GM19452 (cell line): Measurements from ENCODE around the gene VCL.

Experiments
- ATAC-seq: cut with Tn5 transposase; IDR thresholded peaks from one replicate; pipeline ENCODE4 v1.9.1; 2021; ENCODE audit not compliant: unreplicated experiment

VCL gene

DNA sequence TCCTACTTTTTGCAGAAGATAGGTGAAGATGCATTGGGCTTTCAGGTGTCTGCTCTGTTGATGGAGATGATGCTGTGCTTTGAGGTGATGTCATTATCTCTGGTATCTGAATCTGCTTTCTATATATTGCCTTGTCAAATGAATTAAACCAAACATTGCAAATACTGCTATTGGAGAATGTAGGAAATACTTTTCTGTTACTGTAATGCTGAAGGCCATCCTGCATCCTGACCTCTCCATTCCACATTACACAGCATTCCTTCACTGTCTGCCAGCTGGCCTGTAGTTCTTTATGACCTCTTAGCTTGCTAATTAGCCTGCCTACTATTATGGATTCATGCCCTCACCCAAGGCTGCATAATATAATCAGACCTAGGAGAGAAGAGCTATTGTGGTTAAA, 73.2 kb downstream of the VCL start:
- ATAC-seq = no peak

DNA sequence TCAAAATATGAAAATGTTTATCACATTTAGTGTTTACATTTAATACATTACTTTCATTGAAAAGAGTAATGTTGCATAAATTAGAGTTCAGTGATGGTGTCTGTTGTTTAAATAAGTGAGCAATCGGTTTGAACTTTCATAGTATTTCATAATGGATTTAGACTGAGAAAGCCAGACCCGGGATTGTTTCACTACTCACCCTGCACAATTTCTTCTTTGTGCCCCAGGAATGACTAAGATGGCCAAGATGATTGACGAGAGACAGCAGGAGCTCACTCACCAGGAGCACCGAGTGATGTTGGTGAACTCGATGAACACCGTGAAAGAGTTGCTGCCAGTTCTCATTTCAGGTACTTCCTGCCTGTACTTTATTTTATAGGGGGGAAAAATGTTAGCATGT, 74.6 kb downstream of the VCL start:
- no peak for ATAC-seq

DNA sequence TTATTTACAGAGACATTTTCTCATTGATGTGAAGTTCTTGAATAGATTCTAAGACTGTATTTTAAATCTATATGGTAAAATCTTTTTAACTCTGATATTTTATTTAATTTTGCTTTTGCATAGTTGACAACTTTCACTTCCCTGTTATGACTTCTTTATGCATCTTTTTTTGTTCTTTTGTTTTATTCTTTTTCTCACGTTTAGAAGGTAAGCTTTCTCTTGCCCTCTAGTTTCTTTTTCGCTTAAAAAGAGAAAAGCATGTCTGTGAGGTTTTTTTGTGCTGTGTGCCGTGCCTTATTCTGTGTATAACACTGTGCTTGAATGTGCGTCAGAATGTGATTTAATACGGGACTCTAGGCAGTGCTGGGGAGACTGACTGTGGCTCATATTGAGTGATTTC, 78.0 kb downstream of the VCL start:
- ATAC-seq = no peak

DNA sequence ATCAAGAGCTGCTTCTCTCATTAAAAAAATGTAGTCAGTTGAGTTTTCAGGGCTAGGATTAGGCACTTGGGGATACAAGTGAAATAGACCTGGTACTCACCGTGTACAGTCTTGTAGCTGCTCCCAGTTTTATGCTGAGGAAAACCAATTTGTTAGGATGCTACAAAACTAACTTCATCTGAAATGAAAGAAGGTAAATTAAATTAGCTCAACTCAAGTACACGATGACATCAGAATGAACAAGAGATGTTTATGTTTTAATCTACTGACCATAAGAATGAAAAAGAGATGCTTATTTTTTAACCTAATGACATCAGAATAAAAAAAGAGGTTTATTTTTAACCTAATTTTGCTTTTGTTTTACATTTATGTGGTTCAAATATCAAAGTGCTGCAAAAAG, 79.0 kb downstream of the VCL start:
- no peak for ATAC-seq

DNA sequence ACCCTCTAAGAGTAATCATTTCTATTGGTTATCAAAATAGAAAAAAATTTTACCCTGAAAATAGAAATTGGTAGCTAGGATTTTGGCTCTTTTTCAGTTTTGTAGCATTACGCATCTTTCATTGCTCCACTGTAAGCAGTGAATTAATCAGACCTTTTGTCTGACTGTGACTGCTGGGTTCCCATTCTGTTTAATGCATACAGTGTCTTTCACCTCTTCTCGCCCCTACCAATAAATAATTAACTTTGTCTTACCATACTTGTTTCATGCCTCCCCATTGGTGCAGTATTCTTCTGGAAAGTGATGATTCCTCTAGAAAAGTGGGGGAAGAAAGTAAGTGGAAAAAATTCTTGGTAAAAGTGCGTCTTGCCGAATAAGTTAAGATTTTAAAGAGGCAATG, 79.5 kb downstream of the VCL start:
- no peak for ATAC-seq

DNA sequence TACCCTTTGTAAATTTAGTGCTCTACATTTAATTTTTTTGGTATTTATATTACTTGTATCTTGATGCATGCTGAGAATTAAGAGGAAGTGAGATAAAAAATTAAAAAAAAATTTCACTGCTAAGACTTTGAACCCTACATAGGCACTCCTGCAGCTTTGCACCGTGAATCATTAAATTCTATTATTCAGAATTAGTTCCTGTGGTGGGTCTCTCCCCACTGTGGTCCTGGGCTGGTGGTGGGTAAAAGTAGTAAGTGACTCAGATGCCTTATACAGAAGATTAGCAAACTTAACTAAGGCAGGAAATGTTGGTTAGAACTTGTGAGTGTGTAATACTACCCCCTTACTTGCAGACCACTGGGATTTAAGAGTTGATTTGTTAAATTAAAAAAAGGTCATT, 80.1 kb downstream of the VCL start:
- no peak for ATAC-seq

DNA sequence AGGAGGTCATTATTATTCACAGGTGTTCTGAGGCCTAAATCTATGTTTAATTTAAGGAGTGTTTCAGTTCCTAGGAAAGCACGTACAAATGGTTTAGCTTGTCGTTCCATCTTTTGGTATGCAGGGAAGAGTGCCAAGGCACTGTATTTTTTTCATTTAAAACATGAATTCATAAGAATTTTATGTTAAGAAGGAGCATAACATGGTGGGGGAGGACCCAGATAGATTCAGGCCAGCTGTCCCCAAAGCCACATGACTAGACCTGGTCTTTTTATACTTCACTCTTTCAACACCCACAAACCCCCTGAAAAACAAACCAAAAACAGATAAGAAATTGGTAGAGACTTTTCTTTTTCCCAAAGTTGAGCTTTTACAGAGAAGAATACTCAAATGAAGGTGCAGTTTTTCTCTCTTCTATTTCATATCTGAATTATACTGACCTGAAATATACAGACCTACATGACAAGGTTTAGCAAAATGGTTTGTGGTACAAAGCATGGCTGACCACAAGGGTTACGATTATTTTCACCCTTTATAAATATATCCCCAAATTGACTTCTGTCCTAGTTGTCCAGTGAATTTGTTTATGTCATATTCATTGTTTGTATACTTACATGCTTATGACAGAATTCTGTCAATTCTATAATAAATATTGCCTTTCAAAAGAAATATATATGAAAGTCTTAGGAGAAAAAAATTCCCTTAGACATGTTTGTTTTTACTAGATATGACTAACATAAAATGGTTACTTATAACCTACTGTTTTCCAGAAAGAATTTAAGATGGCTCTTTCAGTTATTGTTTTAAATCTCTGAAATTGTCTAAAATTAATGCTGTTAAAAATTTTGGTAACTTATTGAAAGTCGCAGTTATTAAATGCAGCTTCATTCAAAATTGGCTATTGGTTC, 81.4 kb downstream of the VCL start:
- ATAC-seq = no peak

DNA sequence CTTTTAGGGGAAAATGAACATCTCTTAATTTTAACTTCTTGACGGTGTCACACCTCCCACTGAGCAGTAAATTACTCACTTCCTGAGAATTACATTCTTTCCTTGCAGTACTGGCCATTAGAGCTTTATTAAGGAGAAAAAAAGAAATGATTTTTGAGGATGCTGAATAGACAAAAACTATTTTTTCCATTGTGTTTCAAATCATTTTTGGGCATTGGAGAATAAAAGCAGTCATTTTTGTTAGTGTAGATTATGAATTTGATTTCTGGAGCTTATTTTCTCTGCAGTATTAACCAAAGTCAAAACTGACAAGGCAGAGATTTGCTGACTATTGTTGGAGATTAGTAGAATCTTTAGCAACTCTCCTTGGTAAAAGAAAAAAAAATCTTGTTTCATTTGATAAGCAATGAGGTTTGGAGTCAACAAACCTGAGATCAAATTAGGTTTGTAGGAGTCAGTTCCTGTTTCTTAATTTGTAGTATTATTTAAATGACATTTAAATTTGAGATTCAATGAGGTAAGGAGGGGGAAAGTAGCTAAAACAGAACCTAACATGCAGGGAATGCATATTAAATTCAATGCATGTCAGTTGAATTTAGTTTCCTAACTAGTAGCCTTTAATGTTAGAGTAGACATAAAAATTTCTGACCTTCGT, 82.1 kb downstream of the VCL start:
- no peak for ATAC-seq

DNA sequence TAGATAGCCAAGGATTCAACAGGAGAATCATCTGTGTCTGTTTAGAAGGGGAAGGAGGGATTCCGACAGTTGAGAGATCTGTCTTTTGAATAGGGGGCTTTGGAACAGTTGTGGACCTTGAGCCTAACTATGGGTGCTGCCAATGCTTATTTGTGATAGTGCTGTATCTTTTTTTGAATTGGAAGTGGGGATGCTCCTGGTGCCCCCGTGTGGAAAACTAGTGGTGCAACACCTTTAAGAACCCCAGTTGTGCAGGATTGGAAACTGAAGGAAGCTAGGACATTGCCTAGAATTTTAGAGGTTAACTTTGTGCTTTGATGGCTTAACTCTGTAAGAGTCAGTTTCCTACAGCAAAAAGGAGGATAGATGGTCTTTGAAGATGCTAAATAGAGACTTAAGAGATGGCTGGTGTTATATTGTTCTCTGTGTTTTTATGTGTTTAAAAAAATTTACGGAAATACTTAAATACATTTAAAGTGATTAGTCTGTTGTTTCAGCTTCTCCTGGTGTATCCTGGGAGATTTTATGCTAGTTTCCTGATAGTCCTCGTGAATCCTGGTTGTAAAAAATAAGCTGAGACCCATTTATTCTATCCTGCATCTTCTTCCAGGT, 83.4 kb downstream of the VCL start:
- ATAC-seq = no peak

DNA sequence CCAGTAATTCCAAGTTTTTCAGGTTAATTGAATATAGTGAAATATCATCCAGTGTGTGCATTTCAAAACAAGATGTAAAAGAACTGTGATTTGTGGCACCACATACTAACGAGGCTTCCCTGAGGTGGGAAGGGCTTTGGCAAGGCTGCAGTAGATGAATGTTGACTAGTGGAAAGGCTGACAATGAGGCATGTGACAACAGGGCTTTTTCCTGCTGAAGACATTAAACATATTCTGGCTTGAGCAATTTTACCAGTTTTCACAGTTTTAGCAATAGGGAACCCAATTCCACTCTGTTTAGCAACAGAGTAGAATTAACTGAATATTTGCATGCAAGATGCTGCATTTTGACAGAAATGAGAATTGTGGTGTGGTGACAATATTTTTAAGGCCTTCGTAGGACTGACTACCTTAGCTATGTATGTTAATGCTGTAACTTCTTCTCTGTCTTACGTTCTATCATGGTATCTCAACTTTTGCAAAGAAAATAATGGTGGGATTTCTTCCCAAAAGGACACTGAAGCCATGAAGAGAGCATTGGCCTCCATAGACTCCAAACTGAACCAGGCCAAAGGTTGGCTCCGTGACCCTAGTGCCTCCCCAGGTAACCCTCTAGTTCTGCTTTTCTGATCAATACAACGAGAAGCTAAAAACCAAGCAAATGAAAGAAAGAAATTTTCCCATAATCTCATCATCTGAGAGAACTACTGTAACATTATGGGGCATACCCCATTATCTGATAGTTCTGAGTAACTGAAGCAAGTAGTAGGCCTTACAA, 84.2 kb downstream of the VCL start:
- no peak for ATAC-seq

DNA sequence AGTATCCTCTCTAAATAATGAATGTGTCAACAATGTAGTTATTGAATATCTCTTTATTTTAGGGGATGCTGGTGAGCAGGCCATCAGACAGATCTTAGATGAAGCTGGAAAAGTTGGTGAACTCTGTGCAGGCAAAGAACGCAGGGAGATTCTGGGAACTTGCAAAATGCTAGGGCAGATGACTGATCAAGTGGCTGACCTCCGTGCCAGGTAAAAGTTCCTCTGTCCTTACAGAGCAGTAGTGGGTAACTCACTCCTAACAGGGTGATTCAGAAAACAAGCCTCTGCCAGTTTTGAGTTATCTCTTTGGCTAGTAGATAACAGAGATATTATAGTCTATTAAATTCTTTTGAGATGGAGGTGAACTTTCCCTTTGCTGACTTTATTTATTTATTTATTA, 85.4 kb downstream of the VCL start:
- no peak for ATAC-seq

DNA sequence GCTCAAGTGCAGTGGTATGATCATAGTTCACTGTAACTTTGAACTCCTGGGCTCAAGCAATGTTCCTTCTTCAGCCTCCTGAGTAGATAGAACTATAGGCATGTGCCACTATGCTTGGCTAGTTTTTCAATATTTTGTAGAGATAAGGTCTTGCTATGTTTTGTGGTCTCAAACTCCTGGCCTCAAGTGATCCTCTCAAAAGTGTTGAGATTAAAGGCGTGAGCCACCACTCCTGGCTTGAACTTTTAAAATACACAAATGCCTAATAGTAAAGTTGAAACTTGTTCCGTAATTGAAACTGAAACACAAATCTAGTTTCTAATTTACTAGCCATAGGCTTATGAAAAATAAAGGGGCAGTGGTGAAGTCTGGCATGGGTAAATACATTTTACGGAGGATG, 87.0 kb downstream of the VCL start:
- no peak for ATAC-seq

DNA sequence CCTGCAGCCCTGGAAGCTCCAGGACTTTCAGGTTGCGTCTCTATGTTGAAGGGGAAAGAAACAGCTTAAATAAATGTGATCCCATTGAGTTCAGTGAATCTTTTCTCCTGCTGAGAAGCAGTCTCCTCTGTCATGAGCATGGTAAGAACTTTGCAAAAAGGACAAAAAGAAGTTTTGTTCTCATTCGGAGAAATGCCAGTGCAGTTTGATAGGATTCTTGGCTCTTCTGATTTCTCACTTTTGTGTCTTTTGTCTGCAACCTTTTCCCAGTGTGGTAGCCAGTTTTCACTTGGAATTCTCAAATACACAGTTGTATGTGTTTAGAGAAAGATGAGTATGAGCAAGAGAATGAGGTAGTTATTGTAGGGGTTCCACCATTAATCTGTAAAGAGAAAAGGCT, 88.4 kb downstream of the VCL start:
- no peak for ATAC-seq

DNA sequence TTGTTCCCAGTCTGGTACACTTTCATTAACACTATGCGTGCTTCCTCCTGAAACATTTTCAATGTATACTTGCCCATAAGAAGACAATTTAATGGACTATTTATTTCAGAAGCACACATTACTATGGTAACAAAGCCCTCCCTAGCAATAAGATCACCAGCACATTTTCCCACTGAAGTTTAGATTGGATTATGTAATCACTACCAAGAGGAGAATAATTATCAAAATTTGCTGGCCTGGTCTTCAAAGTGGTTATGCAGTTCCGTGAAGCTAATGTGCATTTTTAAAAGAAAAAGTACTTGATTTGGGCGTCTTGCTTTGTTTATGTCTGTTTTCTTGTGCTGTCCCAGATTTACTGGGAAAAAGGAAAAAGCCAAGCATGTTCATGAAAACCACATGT, 90.8 kb downstream of the VCL start:
- no peak for ATAC-seq

DNA sequence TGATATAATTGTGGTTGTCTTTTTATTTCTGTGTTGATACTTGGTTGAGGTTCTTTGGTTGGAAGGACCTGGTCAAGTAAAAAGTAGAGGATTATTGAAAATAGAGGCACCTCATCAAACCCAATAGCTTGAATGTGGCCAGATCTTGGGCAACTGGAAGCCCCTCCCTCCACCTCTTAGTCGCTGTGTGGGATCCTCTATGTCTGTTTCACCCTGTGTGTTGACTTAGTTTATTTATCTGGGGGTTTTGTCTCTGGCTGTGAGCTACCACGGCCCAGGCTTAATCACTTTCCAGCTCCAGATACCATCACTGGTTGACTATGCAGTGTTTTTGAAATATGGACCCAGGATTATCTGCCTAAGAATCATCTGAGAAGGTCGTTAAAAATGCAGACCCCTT, 94.5 kb downstream of the VCL start:
- no peak for ATAC-seq

DNA sequence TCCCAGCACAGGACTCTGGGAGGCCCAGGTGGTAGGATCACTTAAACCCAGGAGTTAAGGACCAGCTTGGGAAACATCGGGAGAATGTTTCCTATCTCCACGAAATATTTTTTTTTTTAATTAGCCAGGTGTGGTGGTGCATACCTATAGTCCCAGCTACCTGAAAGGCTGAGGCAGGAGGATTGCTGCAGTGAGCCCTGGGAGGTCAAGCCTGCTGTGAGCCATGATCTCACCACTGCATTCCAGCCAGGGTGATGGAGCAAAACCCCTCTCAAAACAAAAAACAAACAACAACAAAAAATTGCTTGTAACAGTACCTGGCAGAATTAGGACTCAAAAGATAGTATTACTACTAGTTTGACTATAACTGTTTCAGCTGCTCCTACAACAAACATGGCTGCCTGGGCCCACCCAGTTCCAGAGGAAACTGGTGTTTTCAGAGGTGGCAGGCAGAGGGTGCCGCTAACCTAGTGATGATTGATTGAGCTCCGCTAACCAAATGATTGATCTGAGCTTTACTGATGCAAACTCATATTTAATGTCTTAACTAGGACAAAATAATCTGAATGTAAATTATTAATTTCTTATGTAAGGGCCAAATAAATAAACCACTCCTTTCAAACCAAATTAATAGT, 95.7 kb downstream of the VCL start:
- ATAC-seq = no peak

DNA sequence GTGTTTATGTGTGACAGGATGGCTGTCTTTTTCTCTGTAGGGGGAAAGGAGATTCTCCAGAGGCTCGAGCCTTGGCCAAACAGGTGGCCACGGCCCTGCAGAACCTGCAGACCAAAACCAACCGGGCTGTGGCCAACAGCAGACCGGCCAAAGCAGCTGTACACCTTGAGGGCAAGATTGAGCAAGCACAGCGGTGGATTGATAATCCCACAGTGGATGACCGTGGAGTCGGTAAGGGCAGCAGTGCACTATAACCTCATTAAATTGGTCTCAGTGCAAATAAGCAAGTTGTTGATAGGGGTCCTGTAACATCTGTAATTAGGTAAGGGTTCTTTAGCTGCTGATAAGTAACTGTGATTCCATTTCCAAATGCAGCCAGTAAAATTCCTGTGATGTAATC, 96.3 kb downstream of the VCL start:
- no peak for ATAC-seq

DNA sequence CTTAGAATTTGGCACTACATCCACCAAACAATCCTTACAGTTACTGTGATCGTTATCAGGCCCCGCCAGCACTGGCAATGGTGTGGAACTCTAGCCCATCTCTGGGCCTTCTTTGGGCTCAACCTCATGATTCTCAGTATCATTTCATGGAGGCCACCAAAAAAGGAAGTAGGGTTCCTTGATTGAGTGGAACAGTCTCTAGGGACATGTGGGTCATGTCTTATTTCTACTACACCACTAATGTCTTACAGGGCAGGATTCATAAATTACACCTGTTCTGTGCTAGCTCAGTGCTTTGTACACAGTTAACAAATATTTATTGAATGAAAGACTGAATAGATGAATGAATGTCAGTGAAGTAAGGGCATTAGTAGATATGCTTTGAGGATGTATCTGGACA, 98.9 kb downstream of the VCL start:
- peak; percentile 95 for ATAC-seq

DNA sequence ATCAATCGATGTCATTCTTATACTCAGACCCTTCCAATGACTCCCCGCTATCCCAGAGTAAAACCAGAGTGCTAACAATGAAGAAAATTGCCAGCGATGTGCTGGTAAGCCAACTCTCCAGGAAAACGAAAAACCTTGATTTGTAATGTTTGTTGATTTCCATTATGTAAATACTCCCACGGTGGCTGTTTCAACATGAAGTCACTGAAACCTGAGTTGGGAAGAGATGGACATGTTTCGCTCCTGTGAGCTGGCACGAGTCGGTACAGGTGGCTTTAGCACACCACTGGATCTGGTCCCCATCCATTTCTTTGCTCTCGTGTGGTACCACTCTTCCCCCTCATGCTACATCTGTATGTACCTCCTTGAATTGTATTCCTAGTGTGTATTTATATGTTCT, 99.9 kb downstream of the VCL start:
- ATAC-seq = no peak

DNA sequence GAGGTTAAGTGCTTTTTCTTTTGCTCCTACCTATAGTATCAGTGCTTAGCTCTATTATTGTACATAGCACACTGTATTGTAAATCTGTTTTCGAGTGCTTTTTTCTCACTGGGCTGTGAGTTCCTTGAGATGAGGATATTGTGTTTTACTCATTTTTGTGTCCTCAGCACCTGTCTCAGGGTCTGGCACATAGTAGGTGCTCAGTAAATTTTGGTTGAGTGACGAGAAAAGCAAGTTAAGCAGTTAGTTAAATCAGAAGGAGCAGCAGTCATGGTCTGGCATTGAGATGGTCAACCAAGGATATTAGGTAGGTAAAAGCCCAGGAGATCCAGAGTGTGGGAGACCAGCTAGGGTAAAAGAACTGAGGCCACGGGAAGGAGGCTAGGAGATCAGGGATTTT, 101.5 kb downstream of the VCL start:
- no peak for ATAC-seq

DNA sequence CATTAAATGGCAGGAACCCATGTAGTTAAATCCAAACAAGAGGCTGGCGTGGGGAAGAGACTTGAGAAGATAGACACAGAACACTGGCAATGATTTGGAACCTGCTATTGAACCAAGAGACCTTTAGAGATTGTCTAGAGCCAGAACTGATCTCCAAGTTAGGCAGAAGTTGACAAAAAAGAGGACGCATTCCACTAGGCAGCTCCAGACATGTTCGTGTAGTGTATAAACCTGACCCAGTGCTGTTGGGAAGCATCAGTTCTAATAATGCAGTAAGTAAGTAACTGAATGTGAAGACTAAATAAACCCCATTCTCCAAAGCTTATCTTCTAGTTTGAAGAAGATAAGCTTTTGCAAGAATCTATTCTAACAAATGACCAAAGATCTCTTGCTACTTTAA, 101.9 kb downstream of the VCL start:
- no peak for ATAC-seq
